B cell (primary cell): ENCODE measurements around the gene FIG4. TPM values are rescaled to one million over a fixed set of nuclear protein-coding genes. Genes with fewer than 3 reads are reported as not detected.

Experiments
- ATAC-seq: fragments of 200-7000 bp; cut with Tn5 transposase; one replicate; pipeline ENCODE4 v1.10.0; 2021; ENCODE audit warnings: low read depth, mild to moderate bottlenecking, moderate number of reproducible peaks, moderate library complexity
- CTCF ChIA-PET: fragments of 350-600 bp; sonication (Branson Sonifier 250); formaldehyde crosslinking; loops from one replicate; lab custom pipeline; 2021; ENCODE audit warnings: antibody characterized with exemption, inconsistent platforms; lab: Charles Lee
- POLR2A ChIA-PET: fragments of 350-600 bp; sonication (Branson Sonifier 250); formaldehyde crosslinking; loops from one replicate; lab custom pipeline; 2021; ENCODE audit warnings: antibody characterized with exemption; lab: Charles Lee
- DNase-seq: peaks from one replicate; pipeline ENCODE4 v3.0.0; 2013
- H2AFZ ChIP-seq: 2 replicates; pipeline ENCODE4 v1.6.1; 2012; ENCODE audit warnings: mild to moderate bottlenecking, low read depth, low read length; ENCODE audit not compliant: insufficient read depth, poor library complexity, severe bottlenecking
- H3K27ac ChIP-seq, 2 donors: 1 replicate in 1 of 2; 2 replicates in 1 of 2; pipeline ENCODE4 v1.5.1; 2012 to 2013; ENCODE audit warnings: low read length in 2 of 2, mild to moderate bottlenecking in 2 of 2, moderate library complexity in 1 of 2
- H3K27me3 ChIP-seq, 4 experiments: fragments of 200-600 bp in 1 of 4; sonication (generic) in 1 of 4; replicated peaks in 1 of 4; 1 replicate in 2 of 4; 2 replicates in 2 of 4; pipeline versions ENCODE4 v1.6.1 to v1.7.0; 2013 to 2016; ENCODE audit warnings: low read length in 3 of 4, mild to moderate bottlenecking in 2 of 4, mixed read lengths in 1 of 4, moderate library complexity in 1 of 4; ENCODE audit not compliant: insufficient read depth in 4 of 4, control insufficient read depth in 3 of 4; ENCODE audit errors: control extremely low read depth in 1 of 4
- H3K36me3 ChIP-seq, 2 experiments: replicated peaks in 1 of 2; 1 replicate in 1 of 2; 2 replicates in 1 of 2; pipeline versions ENCODE4 v1.6.1 to v1.7.1; 2013; ENCODE audit warnings: low read length in 1 of 2; ENCODE audit not compliant: insufficient read depth in 2 of 2, control insufficient read depth in 1 of 2; ENCODE audit errors: control extremely low read depth in 1 of 2, extremely low read depth in 1 of 2
- H3K4me1 ChIP-seq, 2 donors: fragments of 200-600 bp in 1 of 2; sonication (generic) in 1 of 2; 1 replicate in 1 of 2; 2 replicates in 1 of 2; pipeline versions ENCODE4 v1.5.1 to v1.6.1; 2013 to 2017; ENCODE audit warnings: low read length in 2 of 2; ENCODE audit not compliant: control insufficient read depth in 2 of 2, insufficient read depth in 2 of 2
- H3K4me2 ChIP-seq: replicated peaks from 2 replicates; pipeline ENCODE3; 2012; ENCODE audit warnings: mild to moderate bottlenecking, low read depth, low read length; ENCODE audit not compliant: poor library complexity, severe bottlenecking
- H3K4me3 ChIP-seq, 5 experiments: fragments of 200-600 bp in 1 of 5; sonication (generic) in 1 of 5; 1 replicate in 3 of 5; 2 replicates in 2 of 5; pipeline versions ENCODE4 v1.5.1 to v1.7.0; 2011 to 2016; ENCODE audit warnings: low read length in 4 of 5, mild to moderate bottlenecking in 4 of 5, low read depth in 2 of 5, control low read depth in 1 of 5, moderate library complexity in 1 of 5; ENCODE audit not compliant: insufficient read depth in 1 of 5; ENCODE audit errors: control extremely low read depth in 1 of 5, extremely low read depth in 1 of 5
- H3K79me2 ChIP-seq: fragments of 200-600 bp; sonication (generic); one replicate; pipeline ENCODE4 v1.6.0; 2016; ENCODE audit warnings: low read length; ENCODE audit not compliant: control insufficient read depth, insufficient read depth
- H3K9ac ChIP-seq: fragments of 200-600 bp; sonication (generic); 2 replicates; pipeline ENCODE4 v1.6.1; 2017; ENCODE audit warnings: mild to moderate bottlenecking, low read length, moderate library complexity
- H3K9me3 ChIP-seq, 3 donors: one replicate each; pipeline versions ENCODE4 v1.6.1 to v1.7.1; 2013; ENCODE audit warnings: low read length in 2 of 3; ENCODE audit not compliant: control insufficient read depth in 2 of 3, insufficient read depth in 1 of 3; ENCODE audit errors: control extremely low read depth in 1 of 3
- H4K20me1 ChIP-seq: 2 replicates; pipeline ENCODE4 v1.6.0; 2012; ENCODE audit warnings: mild to moderate bottlenecking, low read length; ENCODE audit not compliant: insufficient read depth, control insufficient read depth, poor library complexity, severe bottlenecking
- H3K27ac Mint-ChIP-seq: one replicate; pipeline ENCODE4 v1.8.0; 2021; ENCODE audit warnings: mixed read lengths
- H3K27me3 Mint-ChIP-seq: one replicate; pipeline ENCODE4 v1.8.0; 2021; ENCODE audit warnings: mixed read lengths
- H3K4me1 Mint-ChIP-seq: one replicate; pipeline ENCODE4 v1.8.0; 2021; ENCODE audit warnings: mixed read lengths
- H3K4me3 Mint-ChIP-seq: one replicate; pipeline ENCODE4 v1.8.0; 2021; ENCODE audit warnings: mixed read lengths
- H3K9me3 Mint-ChIP-seq: one replicate; pipeline ENCODE4 v1.8.0; 2022; ENCODE audit warnings: mixed read lengths; ENCODE audit not compliant: insufficient read depth
- EZH2 ChIP-seq: IDR thresholded peaks from 2 replicates; pipeline ENCODE4 v1.6.1; 2012; ENCODE audit warnings: borderline replicate concordance, low read depth, mild to moderate bottlenecking, moderate library complexity, low read length; ENCODE audit not compliant: insufficient read depth, poor library complexity, severe bottlenecking
- WGBS: methylation state at CpG from one replicate; pipeline ENCODE4 v1.1.5; 2013; ENCODE audit warnings: missing lambda C conversion rate; ENCODE audit not compliant: insufficient coverage; 5-methylcytosine and 5-hydroxymethylcytosine counted together
- intact Hi-C: fragments of 100-400 bp; cut with micrococcal nuclease; formaldehyde crosslinking; loops from one replicate; pipeline ENCODE4 v1.10.0; 2022
- polyA plus RNA-seq: library from polyadenylated mRNA; depleted of rRNA; stranded (reverse); fragments of >200 nt; gene quantifications from 2 replicates; pipeline ENCODE4 v1.2.3, GENCODE V29; 2012
- total RNA-seq, 2 donors: library from RNA; stranded (reverse); fragments of 120-200 nt in 1 of 2; gene quantifications; 1 replicate in 1 of 2; 2 replicates in 1 of 2; pipeline versions ENCODE4 v1.2.3 to v1.2.4, GENCODE V29; 2013 to 2022
- TF ChIP-seq, protein P1 (sequence below): fragments of 200-600 bp; IDR thresholded peaks from one replicate; pipeline ENCODE4 v1.8.0; 2022; ENCODE audit warnings: antibody characterized with exemption, mild to moderate bottlenecking

Gene FIG4
- total and polyA plus RNA-seq, 2 donors (not counting 1 experiment from before 2014, with no cell fraction given) = 28.2 to 31.5 TPM

DNA sequence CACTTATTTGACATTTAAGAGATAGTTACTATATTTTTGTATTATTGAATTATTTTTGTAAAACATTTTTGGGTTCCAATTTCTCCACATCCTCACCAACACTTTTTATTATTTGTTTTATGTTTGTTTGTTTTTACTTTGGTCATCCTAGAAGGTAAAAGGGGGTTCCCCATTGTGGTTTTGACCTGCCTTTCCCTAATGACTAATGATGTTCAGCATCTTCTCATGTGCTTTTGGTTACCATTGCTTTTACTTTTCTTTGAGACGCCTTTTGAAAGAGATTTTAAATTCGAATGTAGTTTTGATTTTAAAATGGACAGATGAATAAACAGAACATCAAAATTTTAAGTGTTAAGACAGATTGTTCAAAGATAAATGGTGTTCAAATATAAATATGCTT lies 47.0 kb upstream of the FIG4 start:
- no peak overlapping the region for H3K27ac ChIP-seq
- Mint-ChIP-seq H3K4me3 (no peak overlapping the region), H3K27ac (no peak overlapping the region), H3K4me1 (no peaks in the 10 kb centered on the region), H3K9me3 (no peaks in the 10 kb centered on the region), H3K27me3 (no peaks in the 10 kb centered on the region)
- DNase-seq = no peak
- H3K79me2 ChIP-seq = no peaks in the 10 kb centered on the region
- H2AFZ ChIP-seq = no peak overlapping the region
- H3K9me3 ChIP-seq = peaks cover 0 to 14% (median 1%) of the 10 kb centered on the region in 3 donors
- POLR2A ChIA-PET = no interaction called here
- H3K9ac ChIP-seq = no peak overlapping the region
- H3K4me1 ChIP-seq = no peaks in the 10 kb centered on the region
- TF ChIP-seq, protein P1, sequence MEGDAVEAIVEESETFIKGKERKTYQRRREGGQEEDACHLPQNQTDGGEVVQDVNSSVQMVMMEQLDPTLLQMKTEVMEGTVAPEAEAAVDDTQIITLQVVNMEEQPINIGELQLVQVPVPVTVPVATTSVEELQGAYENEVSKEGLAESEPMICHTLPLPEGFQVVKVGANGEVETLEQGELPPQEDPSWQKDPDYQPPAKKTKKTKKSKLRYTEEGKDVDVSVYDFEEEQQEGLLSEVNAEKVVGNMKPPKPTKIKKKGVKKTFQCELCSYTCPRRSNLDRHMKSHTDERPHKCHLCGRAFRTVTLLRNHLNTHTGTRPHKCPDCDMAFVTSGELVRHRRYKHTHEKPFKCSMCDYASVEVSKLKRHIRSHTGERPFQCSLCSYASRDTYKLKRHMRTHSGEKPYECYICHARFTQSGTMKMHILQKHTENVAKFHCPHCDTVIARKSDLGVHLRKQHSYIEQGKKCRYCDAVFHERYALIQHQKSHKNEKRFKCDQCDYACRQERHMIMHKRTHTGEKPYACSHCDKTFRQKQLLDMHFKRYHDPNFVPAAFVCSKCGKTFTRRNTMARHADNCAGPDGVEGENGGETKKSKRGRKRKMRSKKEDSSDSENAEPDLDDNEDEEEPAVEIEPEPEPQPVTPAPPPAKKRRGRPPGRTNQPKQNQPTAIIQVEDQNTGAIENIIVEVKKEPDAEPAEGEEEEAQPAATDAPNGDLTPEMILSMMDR = no peak
- TF ChIP-seq EZH2 = no peak
- no peak overlapping the region for H3K4me3 ChIP-seq
- H3K27me3 ChIP-seq = no peaks in the 10 kb centered on the region
- ATAC-seq = no peak
- H3K36me3 ChIP-seq = peaks cover 0 to 2% of the 10 kb centered on the region in 2 experiments
- no CpG with 5 or more reads among the region's 2 CpGs for WGBS
- intact Hi-C loops = no loop called here
- no peak overlapping the region for H3K4me2 ChIP-seq
- CTCF ChIA-PET = no interaction called here
- no peaks in the 10 kb centered on the region for H4K20me1 ChIP-seq

- no peaks in the 10 kb centered on the region for H3K9me3 Mint-ChIP-seq
- no peak overlapping the region for H3K4me3 Mint-ChIP-seq
- H3K27me3 ChIP-seq = no peaks in the 10 kb centered on the region
- ChIA-PET CTCF (no interaction called here), POLR2A (no interaction called here)
- no peak overlapping the region for H3K4me2 ChIP-seq
- H3K4me3 ChIP-seq = no peak overlapping the region
- WGBS = 50% methylated on average over 1 of the region's 5 CpGs
- intact Hi-C loops = no loop called here
- H3K27ac ChIP-seq = no peak overlapping the region
- TF ChIP-seq, protein P1 = no peak
- no peak for TF ChIP-seq EZH2
- H3K4me1 ChIP-seq = no peaks in the 10 kb centered on the region
- ATAC-seq (no peak), DNase-seq (no peak)
- H3K27me3 Mint-ChIP-seq = no peaks in the 10 kb centered on the region
- no peak overlapping the region for H3K9ac ChIP-seq
- no peaks in the 10 kb centered on the region for H3K9me3 ChIP-seq
- no peaks in the 10 kb centered on the region for H4K20me1 ChIP-seq
- no peaks in the 10 kb centered on the region for H3K79me2 ChIP-seq
- H3K27ac Mint-ChIP-seq = no peak overlapping the region
- no peaks in the 10 kb centered on the region for H3K36me3 ChIP-seq
- no peak overlapping the region for H2AFZ ChIP-seq
- H3K4me1 Mint-ChIP-seq = no peaks in the 10 kb centered on the region
Measured at GRCh38 chr6:109653264-109653663, 37.8 kb upstream of the FIG4 start.
